B cell (primary cell): ENCODE measurements around the gene GSX1.

Experiments used
- EZH2 ChIP-seq: IDR thresholded peaks from 2 replicates; pipeline ENCODE4 v1.6.1; 2012; ENCODE audit warnings: borderline replicate concordance, low read depth, mild to moderate bottlenecking, moderate library complexity, low read length; ENCODE audit not compliant: insufficient read depth, poor library complexity, severe bottlenecking
- TF ChIP-seq, protein P1 (sequence below): fragments of 200-600 bp; IDR thresholded peaks from one replicate; pipeline ENCODE4 v1.8.0; 2022; ENCODE audit warnings: antibody characterized with exemption, mild to moderate bottlenecking

DNA sequence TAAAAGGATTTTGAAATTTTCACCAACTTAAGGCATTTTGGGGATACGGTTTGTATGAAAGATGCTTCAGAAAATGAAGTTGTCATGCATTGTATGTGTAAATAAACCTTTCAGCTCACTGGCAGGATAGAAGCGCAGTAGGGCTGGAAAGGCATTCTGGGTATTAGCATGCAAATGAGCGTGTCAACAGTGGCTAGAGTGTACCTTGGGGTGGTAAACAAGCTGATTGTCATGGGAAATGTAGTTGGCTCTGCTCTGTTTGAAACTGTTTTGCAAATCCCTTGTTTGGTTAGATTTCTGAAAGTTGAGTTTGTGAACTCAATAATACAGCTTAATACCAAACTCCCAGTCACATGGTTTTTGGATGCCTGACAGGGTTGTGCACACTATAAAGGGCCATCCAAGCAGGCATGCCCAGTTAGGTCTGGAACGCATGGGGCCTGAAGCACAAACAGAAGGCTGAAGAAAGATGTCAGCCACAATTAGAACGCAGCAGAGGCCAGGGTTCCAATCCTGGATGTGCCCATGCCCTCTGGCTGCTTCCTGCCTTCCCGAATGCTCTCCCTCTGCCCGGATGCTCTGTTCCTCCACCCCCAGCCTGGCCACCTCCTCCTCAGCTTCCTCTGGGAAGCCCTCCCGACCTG, 14.6 kb downstream of the GSX1 start:
- TF ChIP-seq, protein P1, sequence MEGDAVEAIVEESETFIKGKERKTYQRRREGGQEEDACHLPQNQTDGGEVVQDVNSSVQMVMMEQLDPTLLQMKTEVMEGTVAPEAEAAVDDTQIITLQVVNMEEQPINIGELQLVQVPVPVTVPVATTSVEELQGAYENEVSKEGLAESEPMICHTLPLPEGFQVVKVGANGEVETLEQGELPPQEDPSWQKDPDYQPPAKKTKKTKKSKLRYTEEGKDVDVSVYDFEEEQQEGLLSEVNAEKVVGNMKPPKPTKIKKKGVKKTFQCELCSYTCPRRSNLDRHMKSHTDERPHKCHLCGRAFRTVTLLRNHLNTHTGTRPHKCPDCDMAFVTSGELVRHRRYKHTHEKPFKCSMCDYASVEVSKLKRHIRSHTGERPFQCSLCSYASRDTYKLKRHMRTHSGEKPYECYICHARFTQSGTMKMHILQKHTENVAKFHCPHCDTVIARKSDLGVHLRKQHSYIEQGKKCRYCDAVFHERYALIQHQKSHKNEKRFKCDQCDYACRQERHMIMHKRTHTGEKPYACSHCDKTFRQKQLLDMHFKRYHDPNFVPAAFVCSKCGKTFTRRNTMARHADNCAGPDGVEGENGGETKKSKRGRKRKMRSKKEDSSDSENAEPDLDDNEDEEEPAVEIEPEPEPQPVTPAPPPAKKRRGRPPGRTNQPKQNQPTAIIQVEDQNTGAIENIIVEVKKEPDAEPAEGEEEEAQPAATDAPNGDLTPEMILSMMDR, result no peak
- no peak for TF ChIP-seq EZH2
